Thyroid gland (tissue), 4 donors: Measurements from ENCODE around the gene MDGA2. TPM values are rescaled to one million over a fixed set of nuclear protein-coding genes. Genes with fewer than 3 reads are reported as not detected.

Source experiments
- DNase-seq, 2 donors: peaks; one replicate each; pipeline ENCODE4 v3.0.0-alpha.2; 2019
- H3K27ac ChIP-seq, 3 donors: fragments of 200-600 bp; sonication (generic); 1 replicate in 2 of 3; 2 replicates in 1 of 3; pipeline ENCODE4 v1.5.1; 2016 to 2019; ENCODE audit warnings: mild to moderate bottlenecking in 1 of 3, moderate library complexity in 1 of 3
- H3K27me3 ChIP-seq: fragments of 200-600 bp; sonication (generic); one replicate; pipeline ENCODE4 v1.5.1; 2019
- H3K36me3 ChIP-seq, 2 donors: fragments of 200-600 bp; sonication (generic); one replicate each; pipeline ENCODE4 v1.5.1; 2016 to 2019
- H3K4me1 ChIP-seq, 2 donors: fragments of 200-600 bp; sonication (generic); one replicate each; pipeline ENCODE4 v1.5.1; 2017 to 2019
- H3K4me3 ChIP-seq, 3 donors: fragments of 200-600 bp; sonication (generic); replicated peaks in 1 of 3; 1 replicate in 2 of 3; 2 replicates in 1 of 3; pipeline ENCODE4 v1.5.1; 2016; ENCODE audit warnings: mild to moderate bottlenecking in 1 of 3
- H3K9me3 ChIP-seq: fragments of 200-600 bp; sonication (generic); one replicate; pipeline ENCODE4 v1.5.1; 2017
- POLR2A ChIP-seq, 2 donors: fragments of 450-650 bp; IDR thresholded peaks; one replicate each; pipeline ENCODE4 v1.6.1; 2017; ENCODE audit warnings: antibody characterized with exemption in 2 of 2, mild to moderate bottlenecking in 2 of 2, moderate library complexity in 1 of 2
- WGBS, 2 donors: methylation state at CpG; one replicate each; pipeline ENCODE4 v1.1.5; 2017; 5-methylcytosine and 5-hydroxymethylcytosine counted together
- intact Hi-C: fragments of 100-400 bp; cut with DNase I; formaldehyde crosslinking; loops from one replicate; pipeline ENCODE4 v1.15.1; 2023
- total RNA-seq, 4 donors: library from RNA; depleted of rRNA; stranded (reverse); fragments of >200 nt; gene quantifications; one replicate each; pipeline ENCODE4 v1.2.3, GENCODE V29; 2016
- TF ChIP-seq, protein P1 (sequence below), 6 experiments: fragments of 200-600 bp in 3 of 6; fragments of 450-650 bp in 3 of 6; sonication (generic) in 3 of 6; IDR thresholded peaks; one replicate each; pipeline ENCODE4 v1.5.1; 2016 to 2019; ENCODE audit warnings: antibody characterized with exemption in 6 of 6, mild to moderate bottlenecking in 2 of 6, inconsistent platforms in 1 of 6, moderate library complexity in 1 of 6

The MDGA2 gene
- total RNA-seq, 4 donors from 2014 or later: not detected

DNA sequence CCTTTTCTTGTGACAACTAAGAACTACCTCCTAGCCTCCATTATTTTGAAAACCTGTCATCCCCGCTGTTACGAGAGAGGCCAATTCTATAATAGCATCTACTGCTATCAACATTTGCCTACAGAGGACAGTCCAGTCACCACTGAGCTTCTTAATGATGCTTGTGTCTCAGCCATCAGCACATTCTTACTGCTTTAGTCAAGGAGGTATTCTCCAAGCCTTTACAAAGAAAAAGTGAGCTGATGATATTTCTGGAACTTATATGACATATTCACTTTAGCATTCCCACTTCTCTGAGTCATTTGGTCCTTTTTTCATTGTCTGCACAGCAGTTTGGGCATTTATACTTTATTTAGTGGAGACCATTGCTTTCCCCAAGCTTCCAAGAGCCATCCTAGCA is 526.1 kb downstream of the MDGA2 start:
- H3K4me1 ChIP-seq: no peaks in the 10 kb centered on the region
- DNase-seq: no peak
- 94% methylated on average over 2 of the region's 2 CpGs for WGBS, 2 donors
- no peak overlapping the region for H3K4me3 ChIP-seq
- no peaks in the 10 kb centered on the region for H3K9me3 ChIP-seq
- no peaks in the 10 kb centered on the region for H3K36me3 ChIP-seq
- H3K27ac ChIP-seq: no peak overlapping the region
- no peaks in the 10 kb centered on the region for H3K27me3 ChIP-seq
- intact Hi-C loops: no loop called here
- no peak for TF ChIP-seq POLR2A (IDR thresholded peaks at IDR 0.05)
- TF ChIP-seq, protein P1, sequence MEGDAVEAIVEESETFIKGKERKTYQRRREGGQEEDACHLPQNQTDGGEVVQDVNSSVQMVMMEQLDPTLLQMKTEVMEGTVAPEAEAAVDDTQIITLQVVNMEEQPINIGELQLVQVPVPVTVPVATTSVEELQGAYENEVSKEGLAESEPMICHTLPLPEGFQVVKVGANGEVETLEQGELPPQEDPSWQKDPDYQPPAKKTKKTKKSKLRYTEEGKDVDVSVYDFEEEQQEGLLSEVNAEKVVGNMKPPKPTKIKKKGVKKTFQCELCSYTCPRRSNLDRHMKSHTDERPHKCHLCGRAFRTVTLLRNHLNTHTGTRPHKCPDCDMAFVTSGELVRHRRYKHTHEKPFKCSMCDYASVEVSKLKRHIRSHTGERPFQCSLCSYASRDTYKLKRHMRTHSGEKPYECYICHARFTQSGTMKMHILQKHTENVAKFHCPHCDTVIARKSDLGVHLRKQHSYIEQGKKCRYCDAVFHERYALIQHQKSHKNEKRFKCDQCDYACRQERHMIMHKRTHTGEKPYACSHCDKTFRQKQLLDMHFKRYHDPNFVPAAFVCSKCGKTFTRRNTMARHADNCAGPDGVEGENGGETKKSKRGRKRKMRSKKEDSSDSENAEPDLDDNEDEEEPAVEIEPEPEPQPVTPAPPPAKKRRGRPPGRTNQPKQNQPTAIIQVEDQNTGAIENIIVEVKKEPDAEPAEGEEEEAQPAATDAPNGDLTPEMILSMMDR (IDR thresholded peaks at IDR 0.05): no peak

DNA sequence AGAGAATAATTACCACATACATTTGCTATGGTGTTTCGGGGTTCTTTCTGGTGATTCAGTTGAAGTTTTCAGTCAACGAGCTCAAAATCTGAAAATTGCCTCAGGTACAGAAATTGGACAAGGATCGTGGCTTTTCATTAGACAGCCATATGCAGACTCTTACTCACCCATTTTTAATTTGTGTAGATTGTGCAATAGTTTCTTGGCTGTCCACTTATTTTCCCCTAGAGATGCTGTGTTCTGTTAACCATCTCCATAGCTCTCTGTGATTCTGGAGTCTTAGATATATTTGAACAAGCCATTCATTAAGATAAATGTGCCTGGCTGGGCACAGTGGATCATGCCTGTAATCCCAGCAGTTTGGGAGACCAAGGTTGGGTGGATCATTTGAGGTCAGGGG is 526.7 kb downstream of the MDGA2 start:
- H3K36me3 ChIP-seq: no peaks in the 10 kb centered on the region
- no peaks in the 10 kb centered on the region for H3K27me3 ChIP-seq
- 87 to 93% methylated on average over 3 of the region's 3 CpGs for WGBS, 2 donors
- H3K9me3 ChIP-seq: no peaks in the 10 kb centered on the region
- intact Hi-C loops: no loop called here
- no peak for TF ChIP-seq POLR2A (IDR thresholded peaks at IDR 0.05)
- TF ChIP-seq, protein P1 (IDR thresholded peaks at IDR 0.05): no peak
- H3K4me1 ChIP-seq: no peaks in the 10 kb centered on the region
- DNase-seq: no peak
- no peak overlapping the region for H3K27ac ChIP-seq
- no peak overlapping the region for H3K4me3 ChIP-seq

DNA sequence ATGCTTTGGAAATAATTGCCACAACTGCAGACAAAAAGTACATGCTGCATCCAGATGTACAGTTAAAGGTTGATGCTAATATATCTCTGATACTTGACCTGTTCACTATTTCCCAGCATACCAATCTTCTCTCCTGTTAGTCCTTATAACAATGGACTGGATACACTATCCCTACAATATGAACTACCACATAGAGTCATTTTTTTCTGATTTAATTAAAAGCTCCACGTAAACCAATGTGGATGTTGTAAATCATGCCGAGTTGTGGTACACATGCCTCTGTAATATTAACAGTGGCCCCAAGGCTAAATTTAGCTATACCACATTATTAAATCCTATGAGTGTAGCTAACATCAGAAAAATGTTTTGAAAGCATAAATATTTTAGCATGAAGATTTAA is 554.8 kb downstream of the MDGA2 start:
- H3K36me3 ChIP-seq: no peaks in the 10 kb centered on the region
- H3K4me1 ChIP-seq: no peaks in the 10 kb centered on the region
- no peak for TF ChIP-seq POLR2A (IDR thresholded peaks at IDR 0.05)
- TF ChIP-seq, protein P1 (IDR thresholded peaks at IDR 0.05): no peak
- 91 to 92% methylated on average over 2 of the region's 2 CpGs for WGBS, 2 donors
- no peak overlapping the region for H3K27ac ChIP-seq
- DNase-seq: no peak
- H3K27me3 ChIP-seq: no peaks in the 10 kb centered on the region
- no peak overlapping the region for H3K4me3 ChIP-seq
- intact Hi-C loops: no loop called here
- no peaks in the 10 kb centered on the region for H3K9me3 ChIP-seq

DNA sequence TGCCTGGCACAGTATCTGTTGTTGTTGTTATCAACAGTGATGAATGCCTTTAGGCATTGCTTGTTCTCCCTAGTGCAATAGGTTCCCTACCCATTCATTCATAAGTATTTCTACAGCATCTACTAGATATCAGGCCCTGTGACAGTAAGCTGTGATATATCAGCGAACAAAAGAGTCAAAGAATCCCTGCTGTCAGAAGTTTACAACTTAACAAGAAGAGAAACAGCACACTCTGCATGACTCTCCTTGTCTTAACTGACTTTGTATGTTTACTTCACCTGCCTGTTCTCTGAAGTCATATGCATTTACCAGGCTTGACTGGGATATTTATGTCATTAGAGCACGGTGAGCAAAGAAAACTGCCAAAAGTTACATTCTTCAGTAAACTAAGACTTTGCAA is 571.6 kb downstream of the MDGA2 start:
- H3K27ac ChIP-seq: no peak overlapping the region
- TF ChIP-seq POLR2A (IDR thresholded peaks at IDR 0.05): no peak
- TF ChIP-seq, protein P1 (IDR thresholded peaks at IDR 0.05): no peak
- no peak overlapping the region for H3K4me3 ChIP-seq
- DNase-seq: no peak
- no peaks in the 10 kb centered on the region for H3K9me3 ChIP-seq
- no peaks in the 10 kb centered on the region for H3K4me1 ChIP-seq
- H3K27me3 ChIP-seq: no peaks in the 10 kb centered on the region
- H3K36me3 ChIP-seq: no peaks in the 10 kb centered on the region
- intact Hi-C loops: no loop called here
- WGBS, 2 donors: 42 to 48% methylated on average over 2 of the region's 2 CpGs

DNA sequence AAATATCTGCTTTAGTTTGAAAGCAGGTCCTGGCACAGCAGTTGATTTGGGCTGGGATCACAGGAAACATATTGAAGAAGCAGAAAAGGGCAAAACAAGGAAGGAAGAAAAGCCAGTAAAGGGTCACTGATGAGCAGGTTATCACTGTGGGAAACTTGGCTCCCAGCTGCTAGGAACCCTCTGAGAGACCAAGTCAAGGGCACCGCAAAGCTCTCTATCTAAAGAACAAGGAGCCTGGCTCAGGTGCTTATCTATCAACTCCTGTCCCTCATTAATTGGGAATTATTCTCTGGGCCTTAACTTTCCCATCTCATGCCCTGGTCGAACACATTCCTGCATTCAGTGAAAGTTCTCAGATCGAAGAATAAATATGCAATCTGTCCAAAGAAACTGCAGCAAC is 572.9 kb downstream of the MDGA2 start:
- no peak overlapping the region for H3K27ac ChIP-seq
- no peaks in the 10 kb centered on the region for H3K36me3 ChIP-seq
- intact Hi-C loops: no loop called here
- TF ChIP-seq, protein P1 (IDR thresholded peaks at IDR 0.05): no peak
- TF ChIP-seq POLR2A (IDR thresholded peaks at IDR 0.05): no peak
- H3K4me3 ChIP-seq: no peak overlapping the region
- 46 to 53% methylated on average over 3 of the region's 3 CpGs for WGBS, 2 donors
- H3K9me3 ChIP-seq: no peaks in the 10 kb centered on the region
- peak in 1 of 2 donors; percentile 0 for DNase-seq
- H3K27me3 ChIP-seq: no peaks in the 10 kb centered on the region
- no peaks in the 10 kb centered on the region for H3K4me1 ChIP-seq
